OCI-M2 (cell line): ENCODE results near the gene UBE3C.

ENCODE experiments used
- DNase-seq: peaks from one replicate; lab custom pipeline; 2025; ENCODE audit not compliant: unreplicated experiment; lab: John Stamatoyannopoulos, UW

Gene UBE3C

GRCh38 chr7:157176771-157177170 lies 38.0 kb downstream of the UBE3C start:
- no peak for DNase-seq

DNA sequence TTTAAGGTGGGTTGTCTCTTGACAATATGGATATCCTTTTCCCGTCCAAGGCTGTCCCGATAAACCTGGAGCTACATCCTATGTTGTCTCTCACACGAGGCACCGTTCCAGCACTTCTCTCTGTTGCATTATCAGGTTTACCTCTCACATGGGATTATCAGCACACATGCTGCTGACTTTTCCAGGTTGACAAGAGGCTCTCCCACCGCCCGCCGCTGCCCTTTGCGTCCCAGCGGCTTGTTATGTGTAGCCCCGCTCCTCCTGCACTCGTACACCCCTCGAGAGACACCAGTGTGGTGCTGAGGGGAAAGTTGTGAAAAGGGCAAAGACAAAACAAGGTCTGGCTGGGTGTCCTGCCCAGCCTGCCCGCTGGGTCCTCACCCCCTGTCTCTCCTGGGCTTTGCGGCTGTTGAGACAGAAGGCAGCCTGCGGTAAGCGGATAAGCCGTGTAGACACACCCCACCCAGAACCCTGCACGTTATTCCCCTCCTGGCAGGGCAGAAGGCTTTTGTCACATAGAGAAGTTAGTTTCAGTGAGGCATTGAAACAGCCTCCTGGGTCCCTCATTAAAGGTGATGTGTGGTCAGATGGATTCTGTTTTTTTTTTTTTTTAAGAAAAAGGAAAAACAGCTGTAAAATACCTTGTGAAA lies 38.7 kb downstream of the UBE3C start:
- no peak for DNase-seq

DNA sequence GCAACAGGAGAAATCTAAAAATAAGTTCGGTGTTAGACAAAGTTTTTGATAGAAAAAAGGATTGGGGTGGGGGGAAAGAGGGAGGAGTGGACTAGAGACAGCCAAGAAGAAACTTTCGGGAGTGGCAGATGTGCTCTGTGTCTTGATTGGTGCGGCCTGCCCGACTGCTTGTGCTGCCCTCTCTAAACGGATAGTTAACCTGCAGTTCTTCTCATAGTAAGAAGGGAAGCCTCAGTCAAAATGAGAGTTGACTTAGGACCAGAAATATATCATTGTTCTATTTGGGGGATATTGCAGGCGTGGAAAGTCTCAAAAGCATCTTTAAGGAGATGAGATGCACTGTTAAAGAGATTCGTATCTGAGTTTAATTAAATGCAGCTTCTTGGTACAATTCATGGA lies 39.3 kb downstream of the UBE3C start:
- DNase-seq: no peak

DNA sequence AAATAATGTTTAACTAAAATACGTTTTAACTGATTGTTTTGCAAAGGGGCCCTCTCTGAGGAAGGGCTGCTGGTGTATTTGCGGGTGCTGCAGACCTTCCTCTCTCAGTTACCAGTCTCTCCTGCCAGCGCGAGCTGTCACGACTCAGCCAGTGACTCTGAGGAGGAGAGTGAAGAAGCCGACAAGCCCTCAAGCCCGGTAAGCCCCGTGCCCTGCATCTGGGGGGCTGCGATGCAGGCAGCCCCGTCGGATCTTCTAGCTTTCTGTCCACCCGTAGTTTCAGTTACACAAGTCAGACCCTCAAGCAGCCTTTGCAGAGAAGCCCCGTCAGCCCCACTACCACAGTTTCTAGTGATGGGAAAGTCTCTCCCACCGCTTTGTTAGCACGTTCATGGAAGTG lies 45.1 kb downstream of the UBE3C start:
- DNase-seq: no peak

GRCh38 chr7:157188091-157188665 lies 49.5 kb downstream of the UBE3C start:
- no peak for DNase-seq

DNA sequence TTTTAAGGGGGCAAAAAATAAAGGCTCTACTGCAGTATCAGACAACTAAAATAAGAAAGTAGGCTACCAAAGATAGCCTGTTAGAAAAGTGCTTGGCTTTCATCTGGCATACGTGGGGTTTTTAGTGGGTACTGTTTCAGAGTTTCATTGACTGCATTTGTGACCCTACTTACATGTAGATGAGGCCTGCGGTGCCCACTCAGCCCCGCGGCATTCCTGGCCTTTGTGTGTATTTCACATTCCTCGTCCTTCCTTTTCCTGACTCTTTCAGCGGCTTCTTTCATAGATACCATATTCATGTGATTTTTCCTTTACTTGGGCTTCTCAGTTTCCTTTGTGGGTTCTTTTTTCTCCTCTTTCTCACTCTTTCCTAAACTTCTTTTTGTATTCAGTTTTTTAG lies 50.7 kb downstream of the UBE3C start:
- no peak for DNase-seq

- no peak for DNase-seq
Measured at GRCh38 chr7:157192861-157193260, 54.1 kb downstream of the UBE3C start.

- DNase-seq: no peak
Measured at GRCh38 chr7:157193274-157193673, 54.5 kb downstream of the UBE3C start.

DNA sequence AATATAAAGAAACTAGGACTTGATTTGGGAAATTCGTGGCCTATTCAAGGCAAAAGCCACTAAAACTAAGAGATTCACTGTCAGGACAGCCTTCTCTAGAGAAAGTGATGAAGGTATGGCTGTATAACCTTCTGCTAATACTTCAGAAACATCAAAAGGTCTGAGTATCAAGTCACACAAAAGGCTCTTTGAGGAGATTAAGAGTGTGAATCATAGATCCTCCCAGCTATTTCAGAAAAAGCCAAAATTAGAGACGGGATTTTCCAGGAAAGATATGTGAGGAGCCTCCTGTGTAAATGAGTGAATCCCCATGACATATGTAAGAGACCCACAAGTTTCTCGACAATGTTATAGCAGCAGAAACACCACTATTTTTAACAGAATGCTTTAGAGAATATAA lies 56.2 kb downstream of the UBE3C start:
- no peak for DNase-seq

DNA sequence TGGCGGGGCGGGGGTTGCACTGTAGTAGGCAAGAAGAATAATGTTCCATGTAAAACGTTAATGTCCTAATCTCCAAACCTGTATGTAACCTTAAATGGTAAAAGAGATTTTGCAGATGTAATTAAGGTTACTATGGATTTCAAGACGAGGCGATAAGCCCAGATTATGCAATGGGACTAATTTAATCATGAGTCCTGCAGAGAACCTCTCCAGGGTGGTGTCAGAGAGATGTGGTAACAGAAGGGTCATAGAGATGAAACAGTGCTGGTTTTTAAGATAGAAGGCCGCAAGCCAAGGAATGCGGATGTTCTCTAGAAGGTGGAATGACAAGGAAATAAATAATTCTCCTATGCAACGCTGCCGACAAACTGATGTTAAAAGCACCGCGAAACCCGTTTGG lies 57.1 kb downstream of the UBE3C start:
- DNase-seq: no peak

GRCh38 chr7:157204134-157204533 lies 65.4 kb downstream of the UBE3C start:
- DNase-seq: no peak

DNA sequence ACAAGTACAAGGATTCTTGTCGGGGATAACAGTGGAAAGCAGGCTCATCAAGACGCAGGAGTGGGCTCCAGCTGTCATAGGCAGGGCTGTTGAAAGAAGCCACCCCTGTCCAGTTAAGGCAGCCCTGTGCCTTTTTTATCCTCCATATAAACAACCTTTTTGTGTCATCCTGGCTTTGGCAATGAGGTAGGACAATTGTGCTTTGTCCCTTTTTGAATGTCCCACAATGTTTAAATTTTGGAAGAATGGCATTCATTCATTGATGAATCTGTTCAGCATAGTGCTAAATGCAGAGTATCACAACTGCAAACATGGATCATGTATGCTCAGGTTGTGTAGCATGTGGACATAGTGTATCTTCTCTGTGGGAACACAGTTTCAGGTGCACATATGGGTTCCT lies 66.7 kb downstream of the UBE3C start:
- no peak for DNase-seq

DNA sequence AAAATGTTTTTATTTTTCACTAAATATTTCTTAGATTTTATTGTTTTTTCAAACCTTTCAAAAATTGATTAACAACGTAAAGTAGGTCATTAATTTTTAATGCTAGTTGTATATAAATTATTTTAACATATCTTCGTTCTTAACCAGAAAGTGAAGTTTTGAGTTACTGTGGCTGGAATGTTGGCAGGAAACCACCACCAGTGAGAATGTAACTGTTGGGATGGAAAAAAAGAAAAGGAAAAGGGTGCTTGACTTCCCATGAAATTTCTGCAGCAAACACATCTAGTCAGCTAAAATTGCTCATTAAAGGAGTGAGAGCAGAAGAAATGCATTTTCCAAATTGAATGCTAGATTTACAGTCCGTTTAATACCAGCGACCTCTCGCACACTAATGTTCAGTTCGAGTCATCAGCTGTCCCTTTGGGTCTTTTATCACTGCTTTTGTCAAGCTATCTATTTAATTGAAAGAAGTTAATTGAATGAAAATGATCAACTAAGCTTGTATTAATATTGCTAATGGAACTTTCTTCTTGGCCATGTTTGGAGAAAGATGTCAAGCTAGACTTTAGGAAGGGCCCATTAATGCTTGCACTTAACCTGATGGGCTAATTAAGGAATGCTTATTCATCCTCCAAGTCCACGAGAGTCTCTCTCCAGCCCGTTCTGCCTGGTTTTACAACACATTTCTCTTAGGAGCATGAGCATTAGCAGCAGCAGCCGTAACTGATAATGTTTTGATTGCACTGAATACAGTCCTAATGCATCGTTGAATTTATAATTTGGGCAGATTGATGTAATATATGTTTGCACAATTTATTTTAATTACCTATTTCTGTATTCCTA lies 70.1 kb downstream of the UBE3C start:
- no peak for DNase-seq

DNA sequence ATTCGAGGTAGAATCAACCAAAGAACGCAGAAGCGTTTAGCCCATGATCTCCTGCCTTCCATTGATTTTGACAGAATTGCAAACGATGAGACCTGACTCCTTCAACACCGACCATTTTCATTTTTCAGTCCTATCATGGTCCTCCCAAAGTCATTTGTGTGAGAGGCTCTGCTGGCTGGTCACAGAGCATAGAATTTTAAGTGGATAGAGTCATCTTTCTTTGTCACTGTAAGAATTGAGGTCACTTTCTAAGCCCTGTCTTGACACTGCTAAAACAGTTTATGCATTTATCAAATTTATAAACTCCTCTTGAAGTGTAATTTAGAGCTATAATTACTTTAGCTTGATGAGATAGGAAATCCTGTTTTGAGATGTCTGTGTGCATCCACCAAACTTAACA lies 72.0 kb downstream of the UBE3C start:
- DNase-seq: no peak

GRCh38 chr7:157211690-157212089 lies 73.0 kb downstream of the UBE3C start:
- no peak for DNase-seq

DNA sequence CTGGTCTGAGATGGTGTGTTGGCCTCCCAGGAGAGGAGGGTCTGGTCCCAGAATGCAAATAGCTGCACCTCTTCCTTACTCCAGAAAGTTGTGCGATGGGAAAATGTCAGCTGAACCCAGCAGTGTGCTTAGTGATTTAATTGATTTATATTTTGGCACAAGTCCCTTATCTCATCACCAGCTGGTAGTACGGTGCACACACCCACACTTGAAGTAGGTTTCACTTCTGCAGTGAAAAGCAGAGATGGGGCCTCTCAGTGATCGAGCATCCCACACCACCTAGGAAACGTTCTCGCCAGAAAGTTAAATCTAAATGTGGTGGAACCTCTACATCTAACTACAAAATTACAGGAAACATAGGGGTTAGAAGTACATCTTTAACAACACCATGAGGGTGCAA lies 80.4 kb downstream of the UBE3C start:
- DNase-seq: no peak

DNA sequence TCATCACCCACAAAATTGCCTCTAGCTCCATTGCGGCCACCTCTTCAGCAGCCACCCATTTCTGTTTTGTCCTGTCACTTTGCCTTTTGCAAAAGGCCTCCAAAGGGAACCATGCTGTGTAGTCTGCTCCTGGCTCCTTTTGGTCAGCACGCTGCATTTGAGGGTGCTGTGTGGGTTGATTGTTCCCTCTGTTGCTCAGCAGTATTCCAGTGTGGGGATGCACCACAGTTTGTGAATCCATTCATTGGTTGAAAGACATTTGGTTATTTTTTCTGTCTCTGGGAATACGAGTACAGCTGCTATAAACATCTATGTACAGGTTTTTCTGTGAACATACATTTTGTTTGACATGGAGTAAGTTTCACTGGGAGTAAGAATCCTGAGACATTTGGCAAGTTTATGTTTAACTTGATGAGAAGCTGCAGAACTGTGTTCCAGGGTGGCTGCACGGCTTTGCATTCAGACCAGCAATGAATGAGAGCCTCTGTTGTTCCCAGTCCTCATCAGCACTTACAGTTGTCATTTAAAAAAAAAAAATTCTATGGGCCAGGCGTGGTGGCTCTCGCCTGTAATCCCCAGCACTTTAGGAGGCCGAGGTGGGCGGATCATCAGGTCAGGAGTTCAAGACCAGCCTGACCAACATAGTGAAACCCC lies 82.3 kb downstream of the UBE3C start:
- no peak for DNase-seq

DNA sequence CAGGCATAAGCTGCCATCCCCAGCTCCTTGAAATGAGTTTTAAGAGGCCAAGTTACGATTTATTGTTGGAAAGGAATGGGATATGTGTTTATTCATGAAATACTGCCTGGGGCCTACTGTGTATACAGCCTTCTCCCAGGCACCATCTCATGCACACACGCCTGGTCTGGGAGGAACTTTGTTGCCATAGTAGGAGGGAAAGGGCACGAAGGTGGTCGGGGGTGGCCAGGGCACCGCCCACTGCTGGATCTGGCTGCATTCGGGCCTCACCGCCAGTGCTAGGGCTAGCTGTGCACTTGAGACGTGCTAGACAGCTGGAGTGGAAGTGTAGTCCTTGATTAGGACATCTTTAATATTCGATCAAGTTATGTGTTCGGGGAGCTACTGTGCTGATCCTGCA lies 84.0 kb downstream of the UBE3C start:
- DNase-seq: no peak

GRCh38 chr7:157224627-157225026 lies 85.9 kb downstream of the UBE3C start:
- no peak for DNase-seq

- DNase-seq: no peak
Measured at GRCh38 chr7:157228864-157229422, 90.2 kb downstream of the UBE3C start.

GRCh38 chr7:157233677-157234076 lies 95.0 kb downstream of the UBE3C start:
- DNase-seq: no peak

- DNase-seq: no peak
Measured at GRCh38 chr7:157234271-157234670, 95.5 kb downstream of the UBE3C start.
